Stimulated activated CD8-positive, alpha-beta memory T cell treated with anti-CD3 and anti-CD28 coated beads, Interleukin-4, amount 100 ng/mL, for 1 hour (primary cell): ENCODE data around the gene MYO5A.
"Not testable (repeated sequence)": the region's sequence is repeated elsewhere in the genome, so short reads cannot be mapped to it uniquely, and the experiment has no call there.

Experiments
- DNase-seq, 2 donors: peaks; one replicate each; pipeline ENCODE4 v3.0.0-alpha.2; 2020; ENCODE audit warnings: low read depth in 2 of 2, low spot score in 1 of 2

MYO5A gene

DNA sequence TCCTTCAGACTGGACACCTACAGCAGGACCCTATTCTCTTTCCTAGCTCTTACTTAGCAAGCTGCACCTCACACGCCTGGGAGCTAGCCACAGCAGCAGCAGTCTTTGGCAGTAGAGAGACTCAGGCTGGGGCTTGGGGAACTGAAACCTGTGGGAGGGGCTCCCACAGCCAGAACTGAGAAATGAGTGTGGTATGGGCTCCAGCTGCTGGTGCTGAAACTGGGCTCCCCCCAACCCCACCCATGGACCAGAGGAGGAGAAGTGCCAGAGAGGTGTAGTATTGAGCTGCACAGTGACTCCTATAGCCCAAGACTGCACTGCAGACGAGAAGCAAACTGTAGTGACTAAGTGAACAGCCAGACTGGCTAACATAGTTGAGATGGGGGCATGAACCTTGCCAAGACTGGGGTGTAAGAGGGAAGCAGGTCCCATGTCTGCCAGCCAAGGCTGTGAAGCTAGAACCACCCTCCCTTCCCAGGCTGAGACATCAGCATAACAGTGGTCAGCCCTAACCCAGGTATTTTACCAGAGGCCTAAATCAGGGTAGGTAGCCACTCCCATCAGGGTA is 62.5 kb downstream of the MYO5A start:
- DNase-seq = no peak

GRCh38 chr15:52464478-52464877 is 64.2 kb downstream of the MYO5A start:
- DNase-seq = no peak

- DNase-seq = no peak
Observed at GRCh38 chr15:52464040-52464439, 64.6 kb downstream of the MYO5A start.

- DNase-seq = no peak
Observed at GRCh38 chr15:52463638-52464037, 65.0 kb downstream of the MYO5A start.

DNA sequence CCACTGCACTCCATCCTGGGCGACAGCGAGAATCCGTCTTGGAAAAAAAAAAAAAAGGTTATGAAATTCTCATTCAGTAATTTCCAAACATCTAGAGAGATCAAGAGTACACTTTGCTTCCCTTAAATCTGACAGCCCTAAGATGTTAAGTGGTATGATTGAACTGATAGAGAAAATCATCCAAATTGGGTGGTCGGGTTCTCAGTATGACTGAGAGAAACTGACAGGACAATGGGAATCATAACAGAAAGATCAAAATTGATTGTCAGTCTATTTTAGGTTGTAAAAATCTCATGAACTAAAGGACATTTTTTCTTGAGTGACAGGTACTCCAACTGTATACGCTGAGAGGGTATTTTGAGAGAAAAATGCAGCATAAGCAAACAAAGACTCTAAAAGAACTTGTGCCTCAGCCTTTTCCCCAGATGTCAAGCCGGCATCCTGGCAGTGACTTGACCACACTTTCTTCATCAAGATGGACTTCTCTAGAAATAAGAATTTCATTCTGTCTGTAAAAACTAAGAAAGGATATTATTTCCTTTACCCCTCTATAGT is 65.8 kb downstream of the MYO5A start:
- no peak for DNase-seq

DNA sequence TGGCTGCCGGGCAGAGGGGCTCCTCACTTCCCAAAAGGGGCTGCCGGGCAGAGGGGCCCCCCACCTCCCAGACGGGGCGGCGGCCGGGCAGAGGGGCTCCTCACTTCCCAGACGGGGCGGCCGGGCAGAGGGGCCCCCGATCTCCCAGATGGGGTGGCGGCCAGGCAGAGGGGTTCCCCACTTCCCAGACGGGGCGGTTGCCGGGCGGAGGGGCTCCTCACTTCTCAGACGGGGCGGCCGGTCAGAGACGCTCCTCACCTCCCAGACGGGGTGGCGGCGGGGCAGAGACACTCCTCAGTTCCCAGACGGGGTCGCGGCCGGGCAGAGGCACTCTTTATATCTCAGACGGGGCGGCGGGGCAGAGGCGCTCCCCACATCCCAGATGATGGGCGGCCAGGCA is 69.0 kb downstream of the MYO5A start:
- not testable (repeated sequence) for DNase-seq

DNA sequence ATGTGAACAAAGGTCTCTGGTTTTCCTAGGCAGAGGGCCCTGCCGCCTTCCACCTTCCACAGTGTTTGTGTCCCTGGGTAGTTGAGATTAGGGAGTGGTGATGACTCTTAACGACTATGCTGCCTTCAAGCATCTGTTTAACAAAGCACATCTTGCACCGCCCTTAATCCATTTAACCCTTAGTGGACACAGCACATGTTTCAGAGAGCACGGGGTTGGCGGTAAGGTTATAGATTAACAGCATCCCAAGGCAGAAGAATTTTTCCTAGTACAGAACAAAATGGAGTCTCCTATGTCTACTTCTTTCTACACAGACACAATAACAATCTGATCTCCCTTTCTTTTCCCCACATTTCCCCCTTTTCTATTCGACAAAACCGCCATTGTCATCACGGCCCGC is 69.4 kb downstream of the MYO5A start:
- DNase-seq = not testable (repeated sequence)

DNA sequence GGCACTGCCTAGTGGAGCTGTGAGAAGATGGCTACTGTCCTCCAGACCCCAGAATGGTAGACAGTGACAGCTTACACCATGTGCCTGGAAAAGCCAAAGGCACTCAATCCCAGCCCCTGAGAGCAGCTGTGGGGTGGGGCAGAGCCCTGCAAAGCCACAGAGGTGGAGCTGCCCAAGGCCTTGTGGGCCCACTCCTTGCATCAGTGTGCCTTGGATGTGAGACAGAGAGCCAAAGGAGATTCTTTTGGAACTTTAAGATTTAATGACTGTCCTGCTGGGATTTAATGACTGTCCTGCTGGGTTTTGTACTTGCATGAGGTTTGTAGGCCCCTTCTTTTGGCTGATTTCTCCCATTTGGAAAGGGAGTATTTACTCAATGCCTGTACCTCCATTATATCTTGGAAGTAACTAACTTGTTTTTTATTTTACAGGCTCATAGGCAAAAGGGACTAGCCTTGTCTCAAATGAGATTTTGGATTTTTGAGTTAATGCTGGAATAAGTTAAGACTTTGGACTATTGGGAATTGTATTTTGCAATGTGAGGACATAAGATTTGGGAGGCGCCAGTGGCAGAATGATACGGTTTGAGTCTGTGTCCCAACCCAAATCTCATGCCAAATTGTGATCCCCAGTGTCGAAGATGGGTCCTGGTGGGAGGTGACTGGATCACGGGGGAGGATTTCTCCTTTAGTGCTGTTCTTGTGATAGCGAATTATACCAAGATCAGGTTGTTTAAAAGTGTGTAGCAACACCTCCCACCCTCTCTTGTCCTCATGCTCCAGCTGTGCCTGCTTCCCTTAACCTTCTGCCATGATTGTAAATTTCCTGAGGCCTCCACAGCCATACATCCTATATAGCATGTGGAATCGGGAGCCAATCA is 80.4 kb downstream of the MYO5A start:
- DNase-seq = no peak

DNA sequence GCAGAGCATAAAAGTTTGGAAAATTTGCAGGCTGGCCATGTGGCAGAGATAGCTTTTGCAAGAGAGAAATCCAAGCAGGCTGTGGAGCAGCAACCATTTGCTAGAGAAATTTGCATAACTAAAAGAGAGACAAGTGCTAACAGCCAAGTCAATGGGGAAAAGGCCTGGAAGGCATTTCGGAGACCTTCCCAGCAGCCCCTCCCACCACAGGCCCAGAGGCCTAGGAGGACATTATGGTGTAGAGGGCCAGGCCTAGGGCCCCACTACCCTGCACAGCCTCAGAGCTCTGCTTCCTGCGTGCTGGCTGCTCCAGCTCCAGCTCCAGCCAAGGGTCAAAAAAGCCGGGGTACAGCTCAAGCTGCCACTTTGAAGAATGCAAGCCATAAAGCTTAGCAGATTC is 82.7 kb downstream of the MYO5A start:
- DNase-seq = no peak

- no peak for DNase-seq
Observed at GRCh38 chr15:52445553-52445952, 83.1 kb downstream of the MYO5A start.

DNA sequence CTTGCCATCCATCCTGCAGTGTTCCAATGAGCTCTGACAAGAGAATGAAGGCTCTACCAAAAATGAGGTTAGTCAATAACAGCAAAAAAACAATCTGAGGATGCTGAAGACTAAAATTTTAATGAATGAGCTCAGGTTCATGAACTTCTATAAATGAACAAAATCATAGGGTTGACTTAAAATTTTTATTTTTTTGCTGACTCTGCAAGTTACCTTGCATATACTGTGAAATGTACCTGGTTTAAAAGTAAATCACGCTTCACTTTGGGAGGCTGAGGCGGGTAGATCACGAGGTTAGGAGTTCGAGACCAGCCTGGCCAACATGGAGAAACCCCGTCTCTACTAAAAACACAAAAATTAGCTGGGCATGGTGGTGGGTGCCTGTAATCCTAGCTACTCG is 85.5 kb downstream of the MYO5A start:
- not testable (repeated sequence) for DNase-seq

DNA sequence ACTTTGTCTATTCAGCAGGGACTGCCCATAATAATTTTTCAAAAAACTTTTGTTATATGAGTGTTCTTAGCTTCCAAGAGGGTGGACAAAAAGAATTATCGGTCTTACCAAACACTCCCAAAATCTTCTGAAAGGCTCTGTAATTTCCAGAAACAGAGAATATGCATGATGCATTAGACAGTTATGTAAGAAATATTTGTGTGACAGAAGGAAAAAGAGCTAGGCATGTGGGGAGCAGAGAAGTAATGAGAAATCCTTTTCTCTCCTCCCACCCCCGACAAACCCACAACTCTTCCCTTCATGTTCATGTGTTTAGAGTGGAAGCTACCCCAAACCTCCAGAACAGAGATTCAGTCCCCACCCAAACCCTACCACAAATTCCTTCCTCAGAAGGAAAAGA is 86.8 kb downstream of the MYO5A start:
- DNase-seq = no peak

DNA sequence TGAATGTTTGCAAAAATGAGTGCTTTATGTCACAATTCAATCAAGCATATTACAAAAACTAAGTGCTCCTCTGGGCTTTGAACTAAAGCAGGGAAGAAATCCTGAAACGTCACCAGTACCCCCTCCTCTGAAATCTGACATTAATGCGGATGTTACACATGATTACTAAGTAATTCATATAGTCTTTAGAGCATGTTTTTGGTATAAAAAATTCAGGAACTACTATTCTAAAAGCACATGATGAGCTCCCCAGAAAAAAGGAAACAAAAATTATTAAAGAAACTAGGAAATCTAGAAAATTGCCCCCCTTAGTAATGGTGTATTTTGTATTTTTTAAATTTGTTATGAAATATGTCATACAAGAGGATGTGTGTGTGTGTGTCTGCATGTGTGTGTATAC is 87.7 kb downstream of the MYO5A start:
- DNase-seq = no peak

- DNase-seq = no peak
Observed at GRCh38 chr15:52440414-52440813, 88.3 kb downstream of the MYO5A start.

GRCh38 chr15:52439470-52439869 is 89.2 kb downstream of the MYO5A start:
- DNase-seq = no peak

- not testable (repeated sequence) for DNase-seq
Observed at GRCh38 chr15:52439042-52439441, 89.6 kb downstream of the MYO5A start.

- DNase-seq = no peak
Observed at GRCh38 chr15:52438047-52438446, 90.6 kb downstream of the MYO5A start.

DNA sequence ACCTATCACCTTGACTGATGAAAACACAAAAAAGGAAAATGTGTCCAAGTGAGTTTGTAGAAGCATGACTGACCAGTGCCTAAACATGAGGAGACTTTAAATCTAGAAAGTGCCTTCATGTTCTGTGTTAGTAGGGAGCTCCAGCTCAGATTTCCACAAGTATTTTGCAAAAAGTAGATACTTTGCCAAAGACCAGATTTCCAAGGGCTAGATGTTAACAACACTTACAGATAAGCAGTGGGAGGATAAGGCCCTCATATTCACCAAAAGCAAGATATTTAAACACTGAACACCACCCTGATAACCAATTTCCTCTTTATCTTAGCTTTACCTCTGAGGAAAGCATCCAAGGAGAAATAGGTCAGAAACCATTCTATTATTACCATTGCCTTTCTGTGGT is 91.0 kb downstream of the MYO5A start:
- DNase-seq = no peak

- no peak for DNase-seq
Observed at GRCh38 chr15:52436981-52437380, 91.7 kb downstream of the MYO5A start.

DNA sequence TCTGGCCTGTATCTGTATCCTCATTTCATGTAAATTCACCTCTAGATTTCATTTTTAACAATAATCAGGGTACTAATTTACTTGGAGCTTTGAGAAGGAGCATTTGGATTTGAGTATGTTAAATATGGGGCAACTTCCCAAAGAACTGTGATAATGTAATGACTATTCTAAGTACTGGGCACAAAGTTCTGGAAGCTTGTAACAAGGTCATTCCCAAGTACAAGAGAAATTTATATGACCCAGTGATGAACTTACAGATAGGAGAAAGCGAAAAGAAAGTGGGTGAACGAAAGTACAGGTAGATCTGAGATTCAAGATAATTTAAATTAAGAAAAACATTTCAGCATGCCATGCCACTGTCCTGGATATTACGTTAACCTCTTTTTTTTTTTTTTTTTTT is 93.8 kb downstream of the MYO5A start:
- no peak for DNase-seq

GRCh38 chr15:52428297-52428696 is 100.4 kb downstream of the MYO5A start:
- DNase-seq = no peak

- no peak for DNase-seq
Observed at GRCh38 chr15:52427804-52428203, 100.9 kb downstream of the MYO5A start.
